Caco-2 (cell line): ENCODE measurements around the gene TRIML1. TPM values are rescaled to one million over a fixed set of nuclear protein-coding genes. Genes with fewer than 3 reads are reported as not detected.

Experiments used
- BruUV-seq: library from RNA; stranded (reverse); fragments of 400-500 nt; replicated peaks from 2 replicates; lab custom pipeline; 2021; lab: Mats Ljungman, UMichigan
- CTCF ChIA-PET: fragments of 300-600 bp; sonication (Branson Sonifier 250); formaldehyde crosslinking; loops from one replicate; lab custom pipeline; 2022; ENCODE audit warnings: antibody characterized with exemption; lab: Charles Lee
- POLR2A ChIA-PET: fragments of 300-600 bp; sonication (Branson Sonifier 250); formaldehyde crosslinking; loops from one replicate; lab custom pipeline; 2022; ENCODE audit warnings: antibody characterized with exemption; lab: Charles Lee
- DNase-seq, 2 experiments: peaks; one replicate each; pipeline versions ENCODE4 v3.0.0 to v3.0.0-alpha.2; 2020 to 2022
- H3K27me3 ChIP-seq: replicated peaks from 2 replicates; pipeline ENCODE4 v1.6.0; 2011; ENCODE audit warnings: low read length; ENCODE audit not compliant: control insufficient read depth, insufficient read depth
- H3K36me3 ChIP-seq: 2 replicates; pipeline ENCODE4 v1.5.1; 2011; ENCODE audit warnings: low read length; ENCODE audit not compliant: control insufficient read depth, insufficient read depth
- H3K4me1 ChIP-seq: fragments of 250-450 bp; sonication (Bioruptor Pico); 2 replicates; pipeline ENCODE4 v1.5.1; 2020; ENCODE audit warnings: mild to moderate bottlenecking
- H3K4me3 ChIP-seq: 2 replicates; pipeline ENCODE4 v1.5.1; 2011; ENCODE audit warnings: low read depth, mild to moderate bottlenecking, control low read depth, low read length
- H3K9me3 ChIP-seq: fragments of 250-450 bp; sonication (Bioruptor Pico); 2 replicates; pipeline ENCODE4 v1.5.1; 2020; ENCODE audit warnings: mild to moderate bottlenecking, moderate library complexity
- H3K27ac Mint-ChIP-seq: one replicate; pipeline ENCODE4 v1.8.0; 2022; ENCODE audit warnings: mixed read lengths; ENCODE audit not compliant: unreplicated experiment
- H3K27me3 Mint-ChIP-seq: one replicate; pipeline ENCODE4 v1.8.0; 2022; ENCODE audit warnings: mixed read lengths; ENCODE audit not compliant: insufficient read depth, unreplicated experiment
- H3K36me3 Mint-ChIP-seq: one replicate; pipeline ENCODE4 v1.8.0; 2022; ENCODE audit warnings: mild to moderate bottlenecking, mixed read lengths; ENCODE audit not compliant: insufficient read depth, unreplicated experiment
- H3K4me1 Mint-ChIP-seq: one replicate; pipeline ENCODE4 v1.8.0; 2022; ENCODE audit warnings: low read depth, mixed read lengths; ENCODE audit not compliant: unreplicated experiment
- H3K4me3 Mint-ChIP-seq: one replicate; pipeline ENCODE4 v1.8.0; 2022; ENCODE audit warnings: mild to moderate bottlenecking, moderate library complexity, mixed read lengths; ENCODE audit not compliant: unreplicated experiment
- H3K9me3 Mint-ChIP-seq: one replicate; pipeline ENCODE4 v1.8.0; 2022; ENCODE audit warnings: mixed read lengths; ENCODE audit not compliant: unreplicated experiment
- intact Hi-C: fragments of 100-400 bp; cut with micrococcal nuclease; formaldehyde crosslinking; loops from one replicate; pipeline ENCODE4 v1.10.0; 2022; ENCODE audit not compliant: unreplicated experiment
- total RNA-seq: library from RNA; stranded (reverse); gene quantifications from 2 replicates; pipeline ENCODE4 v1.2.3, GENCODE V29; 2022
- TF ChIP-seq, protein P1 (sequence below), 2 experiments: fragments of 200-600 bp in 1 of 2; IDR thresholded peaks; 1 replicate in 1 of 2; 2 replicates in 1 of 2; pipeline versions ENCODE4 v1.5.1 to v1.8.0; 2011 to 2022; ENCODE audit warnings: antibody characterized with exemption in 1 of 2, control low read depth in 1 of 2, inconsistent platforms in 1 of 2, low read depth in 1 of 2, low read length in 1 of 2, mild to moderate bottlenecking in 1 of 2, moderate library complexity in 1 of 2; ENCODE audit not compliant: insufficient read depth in 1 of 2, severe bottlenecking in 1 of 2, unreplicated experiment in 1 of 2

Gene TRIML1
- total RNA-seq, 1 experiment from 2014 or later, result not detected

DNA sequence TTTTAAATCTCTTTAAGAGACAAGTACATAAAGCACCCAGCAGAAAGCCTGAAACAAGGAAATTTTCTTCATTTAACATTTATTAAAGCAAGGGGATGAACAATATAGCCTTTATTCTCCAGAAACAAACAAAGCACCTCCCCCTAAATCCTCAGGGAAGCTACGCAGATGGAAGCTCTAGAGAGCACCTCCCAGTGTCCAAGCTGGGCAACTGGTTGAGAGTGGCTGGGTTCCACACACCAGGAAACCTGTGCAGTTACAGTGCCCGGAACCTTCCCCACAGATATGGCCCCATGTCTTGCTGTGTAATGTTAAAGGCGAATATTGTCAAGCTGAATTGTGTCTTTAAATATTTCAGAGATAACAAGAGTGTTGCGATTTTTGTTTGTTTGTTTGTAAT is 8.9 kb upstream of the TRIML1 start:
- H3K9me3 Mint-ChIP-seq, result no peaks in the 10 kb centered on the region
- H3K27ac Mint-ChIP-seq, result no peak overlapping the region
- TF ChIP-seq, protein P1, sequence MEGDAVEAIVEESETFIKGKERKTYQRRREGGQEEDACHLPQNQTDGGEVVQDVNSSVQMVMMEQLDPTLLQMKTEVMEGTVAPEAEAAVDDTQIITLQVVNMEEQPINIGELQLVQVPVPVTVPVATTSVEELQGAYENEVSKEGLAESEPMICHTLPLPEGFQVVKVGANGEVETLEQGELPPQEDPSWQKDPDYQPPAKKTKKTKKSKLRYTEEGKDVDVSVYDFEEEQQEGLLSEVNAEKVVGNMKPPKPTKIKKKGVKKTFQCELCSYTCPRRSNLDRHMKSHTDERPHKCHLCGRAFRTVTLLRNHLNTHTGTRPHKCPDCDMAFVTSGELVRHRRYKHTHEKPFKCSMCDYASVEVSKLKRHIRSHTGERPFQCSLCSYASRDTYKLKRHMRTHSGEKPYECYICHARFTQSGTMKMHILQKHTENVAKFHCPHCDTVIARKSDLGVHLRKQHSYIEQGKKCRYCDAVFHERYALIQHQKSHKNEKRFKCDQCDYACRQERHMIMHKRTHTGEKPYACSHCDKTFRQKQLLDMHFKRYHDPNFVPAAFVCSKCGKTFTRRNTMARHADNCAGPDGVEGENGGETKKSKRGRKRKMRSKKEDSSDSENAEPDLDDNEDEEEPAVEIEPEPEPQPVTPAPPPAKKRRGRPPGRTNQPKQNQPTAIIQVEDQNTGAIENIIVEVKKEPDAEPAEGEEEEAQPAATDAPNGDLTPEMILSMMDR (IDR thresholded peaks at IDR 0.05; ENCODE audit: insufficient read depth in 1 of 2, low read depth in 1 of 2, low read length in 1 of 2, severe bottlenecking in 1 of 2, unreplicated experiment in 1 of 2), result no peak
- intact Hi-C loops, result no loop called here
- no peak overlapping the region for H3K4me3 ChIP-seq
- no peak overlapping the region for H3K4me3 Mint-ChIP-seq
- peaks cover 6% of the 10 kb centered on the region for H3K4me1 Mint-ChIP-seq
- no peaks in the 10 kb centered on the region for H3K9me3 ChIP-seq
- POLR2A ChIA-PET, result no interaction called here
- H3K27me3 ChIP-seq, result no peaks in the 10 kb centered on the region
- no TSS peak for BruUV-seq
- H3K36me3 Mint-ChIP-seq, result no peaks in the 10 kb centered on the region
- no peak for DNase-seq
- H3K36me3 ChIP-seq, result no peaks in the 10 kb centered on the region
- no peaks in the 10 kb centered on the region for H3K4me1 ChIP-seq
- CTCF ChIA-PET, result no interaction called here
- no peaks in the 10 kb centered on the region for H3K27me3 Mint-ChIP-seq

DNA sequence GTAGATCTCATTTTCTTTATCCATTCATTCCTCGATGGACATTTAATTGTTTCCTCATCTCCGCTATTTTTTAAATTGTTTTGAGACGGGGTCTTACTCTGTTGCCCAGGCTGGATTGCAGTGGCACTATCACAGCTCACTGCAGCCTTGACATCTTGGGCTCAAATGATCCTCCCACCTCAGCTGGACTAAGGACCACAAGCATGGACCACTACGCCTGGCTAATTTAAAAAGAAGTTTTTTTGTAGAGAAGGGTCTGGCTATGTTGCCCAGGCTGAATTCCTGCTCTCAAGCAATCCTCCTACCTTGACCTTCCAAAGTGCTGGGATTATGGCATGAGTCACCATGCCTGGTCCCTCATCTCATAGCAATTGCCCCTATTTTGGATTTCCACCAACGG is 7.0 kb upstream of the TRIML1 start:
- H3K9me3 Mint-ChIP-seq, result no peaks in the 10 kb centered on the region
- ChIA-PET CTCF (no interaction called here), POLR2A (no interaction called here)
- H3K27me3 Mint-ChIP-seq, result no peaks in the 10 kb centered on the region
- TF ChIP-seq, protein P1 (IDR thresholded peaks at IDR 0.05; ENCODE audit: insufficient read depth in 1 of 2, low read depth in 1 of 2, low read length in 1 of 2, severe bottlenecking in 1 of 2, unreplicated experiment in 1 of 2), result no peak
- no peaks in the 10 kb centered on the region for H3K27me3 ChIP-seq
- no peak for DNase-seq
- H3K4me3 ChIP-seq, result no peak overlapping the region
- intact Hi-C loops, result no loop called here
- no peaks in the 10 kb centered on the region for H3K36me3 ChIP-seq
- no peaks in the 10 kb centered on the region for H3K4me1 ChIP-seq
- H3K9me3 ChIP-seq, result no peaks in the 10 kb centered on the region
- H3K4me3 Mint-ChIP-seq, result no peak overlapping the region
- BruUV-seq, result no TSS peak
- peaks cover 3% of the 10 kb centered on the region for H3K4me1 Mint-ChIP-seq
- H3K36me3 Mint-ChIP-seq, result no peaks in the 10 kb centered on the region
- H3K27ac Mint-ChIP-seq, result no peak overlapping the region

DNA sequence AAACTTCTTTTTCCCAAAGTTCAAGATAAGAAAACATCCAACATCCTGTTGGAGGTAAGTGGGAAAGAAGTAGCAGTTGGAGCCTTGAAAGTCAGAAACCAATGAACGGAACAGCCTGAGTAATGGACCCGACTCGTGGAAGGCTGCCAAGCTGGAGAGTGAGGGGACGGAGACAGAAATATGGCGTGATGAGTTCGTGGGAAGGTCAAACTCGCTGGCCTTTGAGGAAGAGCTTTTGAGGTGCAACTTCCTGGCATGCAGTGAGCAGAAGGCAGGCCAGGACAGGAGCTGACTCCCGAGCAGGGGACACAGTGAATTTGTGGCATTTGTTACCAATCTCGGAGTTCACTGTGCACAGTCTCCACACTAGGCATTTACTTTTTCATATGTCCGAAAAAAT is 1.0 kb upstream of the TRIML1 start:
- Mint-ChIP-seq H3K4me1 (no peaks in the 10 kb centered on the region), H3K36me3 (no peaks in the 10 kb centered on the region), H3K9me3 (no peaks in the 10 kb centered on the region), H3K27ac (no peak overlapping the region), H3K4me3 (no peak overlapping the region), H3K27me3 (no peaks in the 10 kb centered on the region)
- DNase-seq, result no peak
- TF ChIP-seq, protein P1 (IDR thresholded peaks at IDR 0.05; ENCODE audit: insufficient read depth in 1 of 2, low read depth in 1 of 2, low read length in 1 of 2, severe bottlenecking in 1 of 2, unreplicated experiment in 1 of 2), result no peak
- Histone ChIP-seq H3K4me1 (0 out of 2 replicates have a peak, but pooled peaks cover 2% of the 10 kb centered on the region), H3K9me3 (no peaks in the 10 kb centered on the region), H3K36me3 (no peaks in the 10 kb centered on the region), H3K27me3 (no peaks in the 10 kb centered on the region), H3K4me3 (no peak overlapping the region)
- BruUV-seq, result no TSS peak
- ChIA-PET POLR2A (no interaction called here), CTCF (no interaction called here)
- intact Hi-C loops, result no loop called here
